ENCODE data around the gene DLX5.

The DLX5 gene

GRCh38 chr7:96976106-96976505 lies 48.5 kb downstream of the DLX5 start:
- Histone ChIP-seq H3K27ac (no peak overlapping the region), H3K27me3 (ENCODE audit: insufficient read depth, low read depth, severe bottlenecking) (no peaks in the 10 kb centered on the region), H3K9me3 (ENCODE audit: severe bottlenecking) (no peaks in the 10 kb centered on the region), H3K4me3 (ENCODE audit: low read depth, low read length) (no peak overlapping the region), H3K36me3 (no peaks in the 10 kb centered on the region)
- no peak for DNase-seq
- TF ChIP-seq CTCF (IDR thresholded peaks at IDR 0.05; ENCODE audit: low read depth, low read length): no peak

GRCh38 chr7:96973986-96974385 lies 50.6 kb downstream of the DLX5 start:
- Histone ChIP-seq H3K9me3 (ENCODE audit: severe bottlenecking) (no peaks in the 10 kb centered on the region), H3K27ac (no peak overlapping the region), H3K36me3 (no peaks in the 10 kb centered on the region), H3K27me3 (ENCODE audit: insufficient read depth, low read depth, severe bottlenecking) (no peaks in the 10 kb centered on the region), H3K4me3 (ENCODE audit: low read depth, low read length) (no peak overlapping the region)
- no peak for DNase-seq
- no peak for TF ChIP-seq CTCF (IDR thresholded peaks at IDR 0.05; ENCODE audit: low read depth, low read length)

- no peak for TF ChIP-seq CTCF (IDR thresholded peaks at IDR 0.05; ENCODE audit: low read depth, low read length)
- H3K4me3 ChIP-seq (ENCODE audit: low read depth, low read length): no peak overlapping the region
Observed at GRCh38 chr7:96970739-96971138, 53.9 kb downstream of the DLX5 start.

More at GRCh38 chr7:96970739-96971138, 53.9 kb downstream of the DLX5 start:
- no peak for DNase-seq
- Histone ChIP-seq H3K36me3 (no peaks in the 10 kb centered on the region; the same call in 1 of the 2 replicates), H3K27ac (no peak overlapping the region), H3K9me3 (ENCODE audit: severe bottlenecking) (no peaks in the 10 kb centered on the region), H3K27me3 (ENCODE audit: insufficient read depth, low read depth, severe bottlenecking) (no peaks in the 10 kb centered on the region)

Measured in WERI-Rb-1 (cell line).